IPS-NIHi11 (cell line): ENCODE measurements around the gene GCK.
A peak's percentile ranks its signal among the peaks of the same experiment; 100 is the strongest.
"Not testable (repeated sequence)": the region's sequence is repeated elsewhere in the genome, so short reads cannot be mapped to it uniquely, and the experiment has no call there.

Experiments used
- DNase-seq: peaks from one replicate; pipeline ENCODE4 v3.0.0; 2012; ENCODE audit warnings: mixed read lengths, low spot score

GCK gene

GRCh38 chr7:44180631-44181030 lies 8.6 kb downstream of the GCK start:
- no peak for DNase-seq

GRCh38 chr7:44177570-44178131 lies 11.6 kb downstream of the GCK start:
- peak; percentile 46 for DNase-seq

DNA sequence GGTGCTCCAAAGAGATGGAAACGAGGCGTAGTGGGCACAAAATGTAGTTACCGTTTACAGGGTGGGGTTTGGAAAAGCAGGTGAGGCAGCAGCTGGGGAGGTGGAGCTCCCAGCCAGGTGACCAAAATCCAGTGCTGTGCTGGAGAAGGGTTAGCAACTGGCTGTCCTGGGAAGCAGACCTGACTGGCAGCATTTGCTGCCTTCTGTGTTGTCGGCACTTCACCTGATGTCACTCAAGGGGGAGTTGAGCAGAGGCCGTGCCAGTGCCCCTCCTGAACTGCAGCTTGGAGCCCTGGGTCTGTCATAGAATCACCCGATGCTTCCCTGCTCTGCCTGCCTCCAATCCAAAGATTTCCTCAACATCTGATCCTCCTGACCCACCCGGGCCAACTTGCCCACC lies 12.8 kb downstream of the GCK start:
- peak; percentile 4 for DNase-seq

DNA sequence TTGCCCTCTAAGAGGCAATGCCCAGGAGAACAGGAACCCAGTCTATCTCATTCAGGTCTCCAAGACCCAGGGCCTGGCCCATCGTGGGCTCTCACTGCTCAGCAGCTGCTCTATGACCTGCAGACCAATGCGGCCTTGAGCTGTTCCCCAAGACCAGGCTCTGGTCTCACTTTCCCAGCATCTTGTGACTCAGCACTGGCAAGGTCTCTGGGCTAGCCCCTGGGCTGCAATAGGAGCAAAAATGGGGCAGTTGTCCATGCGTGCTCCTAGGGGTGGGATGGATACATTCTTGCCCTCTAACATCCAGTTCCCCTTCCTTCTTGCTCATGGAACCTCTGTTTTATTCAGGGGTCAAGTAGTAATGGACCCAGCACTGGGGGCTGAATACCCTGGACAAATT lies 13.5 kb downstream of the GCK start:
- peak; percentile 1 for DNase-seq

- DNase-seq, result not testable (repeated sequence)
Observed at GRCh38 chr7:44174694-44174948, 14.6 kb downstream of the GCK start.

- DNase-seq, result no peak
Observed at GRCh38 chr7:44173911-44174693, 15.1 kb downstream of the GCK start.

DNA sequence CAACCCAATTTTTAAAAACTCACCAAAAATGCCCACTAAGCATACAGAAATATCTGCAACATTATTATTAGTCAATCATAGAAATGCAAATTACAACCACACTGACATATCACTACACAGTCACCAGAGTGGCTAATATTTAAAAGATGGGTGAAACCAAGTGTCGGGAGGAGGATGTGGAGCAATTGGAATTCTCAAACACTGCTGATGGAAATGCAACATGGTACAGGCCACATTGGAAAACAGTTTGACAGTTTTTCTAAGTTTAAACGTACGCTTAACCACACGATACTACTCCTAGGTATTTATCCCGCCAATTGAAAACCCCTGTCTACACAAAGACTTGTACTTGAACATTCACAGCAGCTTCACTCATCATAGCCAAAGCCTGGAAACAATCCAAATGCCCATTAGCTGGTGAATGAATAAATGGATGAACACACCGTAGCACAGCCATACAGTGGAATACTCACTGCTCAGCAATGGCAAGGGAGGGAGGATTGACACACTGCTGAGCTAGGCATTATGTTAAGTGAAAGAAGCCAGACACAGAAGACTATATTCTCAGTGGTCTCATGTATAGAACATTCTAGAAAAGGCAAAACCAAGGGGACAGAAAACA lies 16.3 kb downstream of the GCK start:
- no peak for DNase-seq

DNA sequence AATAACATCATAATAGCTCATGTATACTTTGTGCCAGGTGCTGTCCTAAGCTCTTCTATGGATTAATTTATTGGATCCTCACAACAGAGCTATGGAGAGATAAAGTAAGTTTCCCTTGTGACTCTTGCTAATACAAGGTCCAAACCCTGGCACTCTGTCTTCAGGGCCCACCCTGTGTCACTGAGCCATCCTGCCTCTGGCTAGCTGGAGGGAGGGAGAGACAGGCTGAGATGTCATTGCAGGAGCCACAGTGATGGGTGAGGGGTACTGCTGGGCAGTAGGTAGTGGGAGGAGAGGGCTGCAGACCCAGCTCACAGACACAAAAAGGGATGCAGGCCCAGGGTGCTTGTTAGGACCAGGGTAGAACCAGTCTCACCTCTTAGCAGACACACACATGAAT lies 16.9 kb downstream of the GCK start:
- DNase-seq, result no peak

DNA sequence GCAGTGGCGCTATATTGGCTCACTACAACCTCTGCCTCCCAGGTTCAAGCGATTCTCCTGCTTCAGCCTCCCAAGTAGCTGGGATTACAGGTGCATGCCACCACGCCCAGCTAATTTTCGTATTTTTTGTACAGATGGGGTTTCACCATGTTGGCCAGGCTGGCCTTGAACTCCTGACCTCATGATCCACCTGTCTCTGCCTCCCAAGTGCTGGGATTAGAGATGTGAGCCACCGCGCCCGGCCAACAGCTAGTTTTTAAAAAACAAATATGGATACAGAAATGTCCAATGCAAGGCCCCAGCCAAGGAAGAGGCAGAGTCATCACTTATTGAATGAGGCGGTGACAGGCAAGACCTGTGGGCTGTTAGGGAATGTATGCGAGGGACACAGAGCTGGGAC lies 17.3 kb downstream of the GCK start:
- not testable (repeated sequence) for DNase-seq

GRCh38 chr7:44167920-44168319 lies 21.3 kb downstream of the GCK start:
- no peak for DNase-seq

- DNase-seq, result peak; percentile 49
Observed at GRCh38 chr7:44163591-44163990, 25.6 kb downstream of the GCK start.

DNA sequence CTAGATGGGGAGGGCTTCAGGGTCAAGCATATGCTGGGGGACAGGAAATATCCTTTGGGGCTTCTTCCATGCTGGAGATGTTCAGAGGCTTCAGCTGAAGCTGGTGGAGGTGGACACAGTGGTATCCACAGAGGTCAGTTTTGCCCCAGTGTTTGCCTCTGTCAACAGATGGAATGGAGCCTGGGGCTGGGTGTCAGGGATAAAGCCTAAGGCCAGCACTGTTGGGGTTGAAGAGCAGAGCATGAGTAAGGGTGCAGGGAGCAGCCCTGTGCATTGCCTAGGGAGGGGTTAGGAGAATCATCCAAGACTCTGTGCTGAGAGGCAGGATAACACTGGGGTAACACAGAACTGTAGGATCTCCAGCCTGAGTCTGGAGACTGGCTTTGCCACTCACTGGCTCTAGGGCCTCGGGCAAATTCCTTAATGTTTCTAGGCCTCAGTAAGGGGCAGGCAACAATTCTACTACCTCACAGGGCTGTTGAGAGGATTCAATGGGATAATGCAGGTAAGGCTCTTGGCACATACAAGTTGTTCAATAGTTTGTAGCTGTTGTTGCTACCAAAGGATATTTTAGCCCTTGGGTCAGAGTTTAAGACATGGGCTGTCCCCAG lies 26.3 kb downstream of the GCK start:
- DNase-seq, result no peak

DNA sequence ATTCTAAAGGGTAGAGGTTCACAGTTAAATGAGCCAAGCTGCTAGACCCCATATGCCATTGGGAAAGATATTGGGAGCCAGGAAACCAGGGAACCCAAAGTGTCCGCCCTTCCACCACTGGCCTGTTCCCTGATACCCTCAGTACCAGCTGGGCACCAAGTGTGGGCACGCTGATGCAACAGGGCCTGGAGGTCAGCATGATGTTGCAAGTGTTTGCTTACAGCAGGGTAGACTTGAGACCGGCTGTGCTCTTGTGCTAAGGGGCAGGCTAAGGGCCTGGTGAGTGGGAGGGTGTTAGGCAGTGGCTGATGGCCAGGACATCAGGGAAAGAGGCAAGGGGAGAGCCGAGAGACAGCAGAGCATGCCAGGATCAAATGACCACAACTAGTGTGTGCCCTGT lies 27.1 kb downstream of the GCK start:
- DNase-seq, result no peak

DNA sequence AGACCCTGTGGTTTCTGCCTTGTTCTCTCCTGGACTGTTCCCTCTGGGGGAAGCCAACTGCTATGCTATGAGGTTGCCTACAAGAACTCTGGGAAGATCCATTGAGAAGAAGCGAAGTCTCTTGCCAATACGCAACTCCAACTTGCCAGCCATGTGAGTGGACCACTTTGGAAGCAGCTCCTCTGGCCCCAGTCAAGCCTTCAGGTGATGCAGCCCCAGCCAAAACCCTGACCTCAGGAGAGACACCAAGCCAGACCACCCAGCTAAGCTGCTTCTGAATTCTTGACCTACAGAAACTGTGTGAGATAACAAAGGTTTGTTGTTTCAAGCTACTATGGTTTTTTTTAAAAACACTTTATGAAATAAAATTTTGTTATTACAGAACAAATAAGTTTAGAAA lies 27.9 kb downstream of the GCK start:
- DNase-seq, result no peak

GRCh38 chr7:44159824-44160630 lies 29.2 kb downstream of the GCK start:
- no peak for DNase-seq

DNA sequence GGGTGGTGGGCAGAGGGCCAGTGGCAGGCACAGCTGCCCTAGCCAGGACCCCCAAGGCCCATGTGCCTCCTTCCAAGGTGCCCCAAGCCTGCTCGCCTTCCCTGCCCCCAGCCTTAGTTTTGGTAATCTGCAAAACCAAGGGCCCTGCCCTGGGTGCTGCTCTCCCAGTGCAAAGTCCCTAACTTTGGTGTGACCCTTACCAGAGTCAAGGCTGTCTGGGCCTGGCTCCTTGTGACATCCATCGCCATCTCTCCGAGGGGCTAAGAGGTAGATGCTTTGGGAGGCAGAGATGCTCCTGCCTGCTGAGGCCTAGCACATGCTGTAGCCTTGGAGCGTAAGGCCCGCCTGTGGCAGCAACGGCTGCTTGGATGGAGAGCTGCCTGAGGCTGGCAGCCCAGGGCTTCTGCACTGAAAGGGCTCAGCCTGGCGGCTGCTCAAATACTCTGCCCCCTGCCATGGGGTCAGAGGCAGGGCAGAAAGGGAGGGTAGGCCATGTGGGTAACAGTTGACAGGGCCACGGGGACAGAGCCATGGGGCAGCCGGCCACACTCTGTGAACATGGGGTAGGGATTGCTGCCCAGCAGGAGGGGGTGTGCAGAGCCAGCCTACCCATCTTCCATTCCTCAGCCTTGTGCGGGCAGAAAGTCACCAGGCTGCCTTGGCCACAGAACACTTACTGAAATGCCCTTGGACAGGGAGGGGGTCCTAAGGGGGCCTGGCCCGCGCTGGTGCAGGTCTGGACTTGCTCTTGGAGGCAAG lies 30.2 kb downstream of the GCK start:
- DNase-seq, result no peak

GRCh38 chr7:44158096-44158872 lies 31.0 kb downstream of the GCK start:
- DNase-seq, result no peak

- DNase-seq, result peak; percentile 62
Observed at GRCh38 chr7:44157116-44158080, 31.8 kb downstream of the GCK start.

GRCh38 chr7:44156453-44157010 lies 32.7 kb downstream of the GCK start:
- no peak for DNase-seq
